ENCODE results near the gene FGF6. TPM values are rescaled to one million over a fixed set of nuclear protein-coding genes. Genes with fewer than 3 reads are reported as not detected.

FGF6 gene
- total RNA-seq, 1 experiment from 2014 or later, result not detected

- no peaks in the 10 kb centered on the region for H3K36me3 ChIP-seq (replicated peaks; ENCODE audit: control insufficient read depth, insufficient read depth, low read length)
- peak; percentile 7 for DNase-seq
- H3K4me3 ChIP-seq (ENCODE audit: insufficient read depth, low read depth, low read length), result no peak overlapping the region
- no peaks in the 10 kb centered on the region for H3K27me3 ChIP-seq (ENCODE audit: control insufficient read depth, insufficient read depth, low read length)
Measured at GRCh38 chr12:4438834-4439596, 6.6 kb downstream of the FGF6 start.

DNA sequence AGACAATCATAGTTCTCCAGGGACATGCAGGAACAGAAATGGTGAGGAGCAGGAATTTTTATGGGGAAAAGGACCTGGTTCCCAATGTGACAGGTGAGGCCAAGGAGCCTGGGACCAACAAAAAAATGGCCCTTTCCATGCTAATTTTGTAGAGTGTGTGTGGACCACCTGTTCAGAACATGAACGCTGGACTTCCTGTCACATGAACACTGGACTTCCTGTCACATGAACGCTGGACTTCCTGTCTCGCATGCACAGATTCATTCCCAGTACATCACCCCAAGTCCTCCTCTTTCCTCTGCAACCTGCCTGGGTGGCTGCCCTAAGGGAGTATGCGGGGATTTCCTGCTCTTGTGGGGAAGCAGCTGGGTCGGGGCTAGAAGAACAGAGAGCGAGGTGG, 10.1 kb downstream of the FGF6 start:
- no peak for DNase-seq
- no peak overlapping the region for H3K4me3 ChIP-seq (ENCODE audit: insufficient read depth, low read depth, low read length)
- H3K36me3 ChIP-seq (replicated peaks; ENCODE audit: control insufficient read depth, insufficient read depth, low read length), result no peaks in the 10 kb centered on the region
- no peaks in the 10 kb centered on the region; the same call in 1 of the 2 replicates for H3K27me3 ChIP-seq (ENCODE audit: control insufficient read depth, insufficient read depth, low read length)

GRCh38 chr12:4434706-4435425, 10.7 kb downstream of the FGF6 start:
- Histone ChIP-seq H3K4me3 (ENCODE audit: insufficient read depth, low read depth, low read length) (no peak overlapping the region), H3K27me3 (ENCODE audit: control insufficient read depth, insufficient read depth, low read length) (no peaks in the 10 kb centered on the region; the same call in 1 of the 2 replicates), H3K36me3 (replicated peaks; ENCODE audit: control insufficient read depth, insufficient read depth, low read length) (no peaks in the 10 kb centered on the region)
- DNase-seq, result no peak

DNA sequence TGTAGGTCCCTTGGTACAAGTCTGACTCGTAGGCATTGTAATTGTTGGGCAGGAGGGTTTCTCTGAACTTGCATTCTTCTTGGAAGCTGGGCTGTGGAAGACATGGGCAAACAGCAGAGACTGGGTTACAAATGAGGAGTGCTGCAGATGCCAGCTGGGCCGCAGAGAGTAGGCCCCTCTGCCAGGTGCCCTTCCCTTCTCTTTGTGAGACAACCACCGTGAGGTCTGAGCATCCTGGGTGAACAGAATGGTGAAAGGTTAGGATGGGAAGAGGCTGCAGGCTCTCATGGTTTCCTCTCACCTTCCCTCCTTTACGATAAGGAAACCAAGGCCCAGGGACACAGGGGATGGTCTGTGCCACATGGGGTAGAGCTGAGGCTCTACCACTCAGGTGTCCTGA, 11.3 kb downstream of the FGF6 start:
- Histone ChIP-seq H3K27me3 (ENCODE audit: control insufficient read depth, insufficient read depth, low read length) (no peaks in the 10 kb centered on the region; the same call in 1 of the 2 replicates), H3K36me3 (replicated peaks; ENCODE audit: control insufficient read depth, insufficient read depth, low read length) (no peaks in the 10 kb centered on the region), H3K4me3 (ENCODE audit: insufficient read depth, low read depth, low read length) (no peak overlapping the region)
- no peak for DNase-seq

DNA sequence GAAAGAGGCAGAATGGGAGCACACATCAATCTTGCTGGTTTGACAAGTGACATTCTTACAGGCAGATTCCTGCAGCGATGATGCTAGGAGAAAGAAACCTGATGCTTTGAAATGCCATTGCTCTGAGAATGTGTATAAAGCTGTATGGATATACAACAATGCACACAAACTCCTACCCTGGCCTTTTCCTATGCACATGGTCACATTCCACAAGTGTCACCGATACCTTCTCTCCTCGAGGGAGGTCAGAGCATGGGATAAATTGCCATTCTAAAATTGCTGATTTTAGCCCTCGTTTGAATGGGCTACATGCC, 11.9 kb downstream of the FGF6 start:
- no peak for DNase-seq
- Histone ChIP-seq H3K27me3 (ENCODE audit: control insufficient read depth, insufficient read depth, low read length) (no peaks in the 10 kb centered on the region; the same call in 1 of the 2 replicates), H3K4me3 (ENCODE audit: insufficient read depth, low read depth, low read length) (no peak overlapping the region), H3K36me3 (replicated peaks; ENCODE audit: control insufficient read depth, insufficient read depth, low read length) (no peaks in the 10 kb centered on the region)

DNA sequence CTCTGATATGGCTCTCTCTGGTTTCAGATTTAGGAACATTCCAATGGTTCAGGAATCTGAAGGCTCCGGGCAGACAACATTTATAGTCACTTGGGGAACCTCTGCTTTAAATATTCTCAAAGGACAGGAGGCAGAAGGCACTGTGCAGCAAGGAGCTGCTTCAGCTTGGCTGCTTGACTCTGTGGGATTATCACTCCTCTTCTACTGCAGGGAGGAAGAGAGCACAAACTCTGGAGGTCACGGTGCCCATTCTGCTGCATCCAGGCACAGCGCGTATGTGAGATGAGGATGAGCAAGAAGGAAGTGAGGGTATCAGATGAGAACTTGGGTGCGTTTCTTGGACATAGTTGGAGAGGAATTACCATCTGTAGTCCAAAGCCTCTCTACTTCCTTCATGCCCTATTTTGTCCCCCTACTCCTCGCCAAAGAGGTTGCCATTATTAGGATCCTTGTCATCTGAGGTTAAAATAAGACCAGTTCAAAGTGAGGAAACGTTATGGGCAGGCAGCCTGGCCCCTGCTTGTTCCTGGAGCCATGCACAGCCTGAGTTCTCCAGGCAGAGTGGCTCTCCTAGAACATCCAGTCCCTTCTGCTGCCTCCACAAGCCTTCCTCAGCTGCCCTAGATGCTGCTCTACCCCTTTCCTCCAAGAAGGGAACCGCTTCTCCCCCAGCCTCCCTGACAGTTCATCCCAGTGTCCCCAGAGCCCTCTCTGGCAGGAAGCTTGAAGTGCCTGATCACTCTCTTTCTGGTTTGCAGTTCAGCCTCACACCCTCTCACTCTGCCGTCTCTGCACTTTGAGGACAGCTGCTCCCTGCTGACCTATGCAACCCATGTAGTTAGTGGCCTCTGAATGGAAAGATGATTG, 12.5 kb downstream of the FGF6 start:
- Histone ChIP-seq H3K36me3 (replicated peaks; ENCODE audit: control insufficient read depth, insufficient read depth, low read length) (no peaks in the 10 kb centered on the region), H3K27me3 (ENCODE audit: control insufficient read depth, insufficient read depth, low read length) (no peaks in the 10 kb centered on the region; the same call in 1 of the 2 replicates), H3K4me3 (ENCODE audit: insufficient read depth, low read depth, low read length) (no peak overlapping the region)
- DNase-seq, result no peak

- H3K4me3 ChIP-seq (ENCODE audit: insufficient read depth, low read depth, low read length), result no peak overlapping the region
- no peak for DNase-seq
- no peaks in the 10 kb centered on the region for H3K36me3 ChIP-seq (replicated peaks; ENCODE audit: control insufficient read depth, insufficient read depth, low read length)
- H3K27me3 ChIP-seq (ENCODE audit: control insufficient read depth, insufficient read depth, low read length), result no peaks in the 10 kb centered on the region; the same call in 1 of the 2 replicates
Measured at GRCh38 chr12:4431866-4432265, 13.7 kb downstream of the FGF6 start.

- H3K4me3 ChIP-seq (ENCODE audit: insufficient read depth, low read depth, low read length), result no peak overlapping the region
- no peaks in the 10 kb centered on the region for H3K36me3 ChIP-seq (replicated peaks; ENCODE audit: control insufficient read depth, insufficient read depth, low read length)
- DNase-seq, result no peak
- no peaks in the 10 kb centered on the region; the same call in 1 of the 2 replicates for H3K27me3 ChIP-seq (ENCODE audit: control insufficient read depth, insufficient read depth, low read length)
Measured at GRCh38 chr12:4431436-4431835, 14.2 kb downstream of the FGF6 start.

DNA sequence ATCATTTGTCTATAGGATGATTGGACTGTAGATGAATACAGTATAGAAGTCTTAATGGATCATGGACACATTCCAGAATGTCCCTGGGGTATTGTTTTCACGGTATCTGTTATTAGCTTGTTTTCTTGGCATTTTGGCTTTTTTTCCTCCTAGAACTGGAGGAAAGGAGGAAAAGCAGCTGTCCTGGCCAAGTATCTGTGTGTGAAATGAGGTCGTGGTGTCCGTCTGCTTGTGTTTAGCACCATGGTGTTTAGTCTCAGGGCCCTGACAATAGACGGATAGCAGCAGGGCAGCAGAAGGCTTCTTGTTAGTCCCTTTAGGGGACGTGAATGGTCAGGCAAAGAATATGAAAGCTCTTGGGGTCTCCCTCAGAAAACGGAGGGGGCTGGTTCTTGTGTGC, 21.2 kb downstream of the FGF6 start:
- no peak for DNase-seq

DNA sequence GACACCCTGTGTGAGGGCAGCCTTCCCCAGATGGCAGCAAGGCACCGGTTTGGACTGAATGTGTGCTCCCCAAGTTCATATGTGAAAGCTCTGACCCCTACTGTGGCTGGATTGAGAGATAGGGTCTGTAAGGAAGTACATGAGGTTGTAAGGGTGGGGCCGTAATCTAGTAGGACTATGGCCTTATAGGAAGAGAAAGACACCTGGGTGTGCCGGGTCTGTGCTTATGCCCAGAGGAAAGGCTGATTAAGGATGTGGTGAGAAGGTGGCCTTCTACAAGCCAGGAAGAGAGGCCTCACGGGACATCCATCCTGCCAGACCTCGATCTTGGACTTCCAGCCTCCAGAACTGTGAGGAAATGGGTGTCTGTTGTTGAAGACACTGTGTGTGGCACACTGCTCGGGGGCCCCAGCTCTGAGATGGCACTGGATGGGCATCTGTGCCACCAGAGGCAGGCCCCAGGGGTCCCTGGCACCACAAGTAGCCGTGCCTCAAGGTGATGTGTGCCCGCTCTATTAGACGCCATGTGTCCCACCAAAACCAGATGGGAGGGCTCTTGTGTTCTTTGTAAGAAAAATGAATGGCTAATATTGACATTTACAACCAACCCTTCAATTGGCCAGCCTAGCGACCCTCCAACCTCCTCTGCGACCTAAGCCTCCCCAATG, 22.0 kb downstream of the FGF6 start:
- H3K36me3 ChIP-seq (replicated peaks; ENCODE audit: control insufficient read depth, insufficient read depth, low read length), result no peaks in the 10 kb centered on the region
- no peak overlapping the region for H3K4me3 ChIP-seq (ENCODE audit: insufficient read depth, low read depth, low read length)
- H3K27me3 ChIP-seq (ENCODE audit: control insufficient read depth, insufficient read depth, low read length), result no peaks in the 10 kb centered on the region
- no peak for DNase-seq

More for the DNA sequence above, 21.2 kb downstream of the FGF6 start:
- no peaks in the 10 kb centered on the region for H3K36me3 ChIP-seq (replicated peaks; ENCODE audit: control insufficient read depth, insufficient read depth, low read length)
- no peaks in the 10 kb centered on the region for H3K27me3 ChIP-seq (ENCODE audit: control insufficient read depth, insufficient read depth, low read length)
- H3K4me3 ChIP-seq (ENCODE audit: insufficient read depth, low read depth, low read length), result no peak overlapping the region

DNA sequence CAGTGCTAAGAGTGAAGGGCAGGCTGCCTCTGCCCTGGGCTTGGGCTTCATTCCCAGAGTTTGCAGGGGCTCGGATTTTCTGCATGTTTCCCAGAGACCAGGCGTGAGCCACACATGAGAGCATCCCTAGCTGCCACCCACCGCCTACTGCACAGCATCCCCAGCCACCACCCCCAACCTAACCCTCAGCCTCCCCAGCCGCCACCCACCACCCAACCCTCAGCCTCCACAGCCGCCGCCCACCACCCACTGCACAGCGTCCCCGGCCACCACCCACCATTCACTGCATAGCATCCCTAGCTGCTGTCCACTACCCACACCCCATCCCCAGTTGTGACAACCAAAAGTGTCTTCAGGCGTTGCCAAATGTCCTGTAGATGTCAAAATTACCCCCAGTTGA, 22.6 kb downstream of the FGF6 start:
- no peak for DNase-seq
- Histone ChIP-seq H3K27me3 (ENCODE audit: control insufficient read depth, insufficient read depth, low read length) (no peaks in the 10 kb centered on the region), H3K4me3 (ENCODE audit: insufficient read depth, low read depth, low read length) (no peak overlapping the region), H3K36me3 (replicated peaks; ENCODE audit: control insufficient read depth, insufficient read depth, low read length) (no peaks in the 10 kb centered on the region)

DNA sequence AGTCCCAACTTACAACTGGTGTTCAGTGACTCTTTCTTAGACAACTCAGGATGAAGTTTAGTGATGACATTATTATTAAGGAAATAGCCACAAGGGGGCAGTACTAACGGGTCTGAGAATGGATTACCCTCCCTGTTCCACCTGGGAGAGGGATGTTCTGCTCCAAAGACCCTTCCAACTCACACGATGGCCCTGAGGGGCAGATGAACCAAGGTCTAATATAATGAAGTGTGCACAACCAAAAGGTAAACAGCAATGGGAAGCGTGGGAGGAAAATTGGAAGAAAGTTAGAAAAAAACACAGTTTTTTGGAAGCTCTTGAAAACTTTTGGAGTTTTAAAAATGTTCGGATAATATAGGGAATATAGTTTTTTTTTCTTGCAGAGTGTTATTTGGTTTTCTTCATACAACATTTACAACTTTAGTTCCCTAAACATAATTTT, 24.0 kb downstream of the FGF6 start:
- H3K36me3 ChIP-seq (replicated peaks; ENCODE audit: control insufficient read depth, insufficient read depth, low read length), result no peaks in the 10 kb centered on the region
- peak; percentile 89 for DNase-seq
- no peaks in the 10 kb centered on the region for H3K27me3 ChIP-seq (ENCODE audit: control insufficient read depth, insufficient read depth, low read length)
- H3K4me3 ChIP-seq (ENCODE audit: insufficient read depth, low read depth, low read length), result no peak overlapping the region

GRCh38 chr12:4420138-4420670, 25.4 kb downstream of the FGF6 start:
- no peaks in the 10 kb centered on the region for H3K36me3 ChIP-seq (replicated peaks; ENCODE audit: control insufficient read depth, insufficient read depth, low read length)
- DNase-seq, result no peak
- no peak overlapping the region for H3K4me3 ChIP-seq (ENCODE audit: insufficient read depth, low read depth, low read length)
- H3K27me3 ChIP-seq (ENCODE audit: control insufficient read depth, insufficient read depth, low read length), result no peaks in the 10 kb centered on the region

- Histone ChIP-seq H3K36me3 (replicated peaks; ENCODE audit: control insufficient read depth, insufficient read depth, low read length) (no peaks in the 10 kb centered on the region), H3K4me3 (ENCODE audit: insufficient read depth, low read depth, low read length) (no peak overlapping the region), H3K27me3 (ENCODE audit: control insufficient read depth, insufficient read depth, low read length) (no peaks in the 10 kb centered on the region)
- DNase-seq, result no peak
Measured at GRCh38 chr12:4418913-4419312, 26.7 kb downstream of the FGF6 start.

Measured in H7 (cell line).